IgD-negative memory B cell (primary cell): ENCODE results near the gene ZFYVE16. TPM values are rescaled to one million over a fixed set of nuclear protein-coding genes. Genes with fewer than 3 reads are reported as not detected.
"Not testable (repeated sequence)": the region's sequence is repeated elsewhere in the genome, so short reads cannot be mapped to it uniquely, and the experiment has no call there.

Source experiments
- H3K27ac Mint-ChIP-seq, 3 donors: one replicate each; pipeline ENCODE4 v1.8.0; 2020 to 2022; ENCODE audit warnings: mild to moderate bottlenecking in 3 of 3, mixed read lengths in 3 of 3, moderate library complexity in 1 of 3
- H3K27me3 Mint-ChIP-seq: one replicate; pipeline ENCODE4 v1.8.0; 2021; ENCODE audit warnings: mixed read lengths
- H3K36me3 Mint-ChIP-seq: one replicate; pipeline ENCODE4 v1.8.0; 2020; ENCODE audit warnings: mild to moderate bottlenecking, mixed read lengths
- H3K4me1 Mint-ChIP-seq, 3 donors: one replicate each; pipeline ENCODE4 v1.8.0; 2020 to 2022; ENCODE audit warnings: mixed read lengths in 3 of 3, mild to moderate bottlenecking in 1 of 3
- H3K4me3 Mint-ChIP-seq, 4 donors: one replicate each; pipeline ENCODE4 v1.8.0; 2020 to 2022; ENCODE audit warnings: mild to moderate bottlenecking in 4 of 4, mixed read lengths in 4 of 4, moderate library complexity in 3 of 4
- H3K9me3 Mint-ChIP-seq, 3 donors: one replicate each; pipeline ENCODE4 v1.8.0; 2020 to 2021; ENCODE audit warnings: mixed read lengths in 3 of 3, mild to moderate bottlenecking in 1 of 3
- polyA plus RNA-seq: library from polyadenylated mRNA; unstranded; fragments of 300-500 nt; fragmentation: Illumina TruSeq; gene quantifications from one replicate; pipeline ENCODE4 v1.2.3, GENCODE V29; 2021

ZFYVE16 gene
- polyA plus RNA-seq, 1 donor from 2014 or later, result 7.7 TPM

DNA sequence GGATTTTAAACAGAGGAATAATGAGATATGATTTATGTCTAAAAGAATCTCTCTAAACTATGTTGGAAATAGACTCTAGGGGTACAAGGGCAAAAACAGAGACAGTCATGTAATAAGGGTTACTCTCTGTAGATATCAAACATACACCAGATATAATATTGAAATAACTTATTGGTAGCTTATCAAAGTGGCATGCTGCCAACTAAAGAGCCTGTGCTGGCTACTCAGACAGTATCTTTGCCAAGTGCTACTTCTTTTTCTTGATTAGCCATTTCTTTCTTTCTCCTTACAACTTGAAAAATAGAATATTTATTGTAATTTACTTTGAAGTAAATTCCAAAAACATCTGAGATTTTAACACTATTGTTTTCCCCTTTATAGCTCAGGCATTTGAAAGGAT is 34.9 kb downstream of the ZFYVE16 start:
- Mint-ChIP-seq H3K9me3 (no peaks in the 10 kb centered on the region), H3K36me3 (peaks cover 21% of the 10 kb centered on the region), H3K27ac (no peak overlapping the region), H3K27me3 (no peaks in the 10 kb centered on the region), H3K4me1 (peaks cover 0 to 3% (median 2%) of the 10 kb centered on the region in 3 donors), H3K4me3 (no peak overlapping the region)

DNA sequence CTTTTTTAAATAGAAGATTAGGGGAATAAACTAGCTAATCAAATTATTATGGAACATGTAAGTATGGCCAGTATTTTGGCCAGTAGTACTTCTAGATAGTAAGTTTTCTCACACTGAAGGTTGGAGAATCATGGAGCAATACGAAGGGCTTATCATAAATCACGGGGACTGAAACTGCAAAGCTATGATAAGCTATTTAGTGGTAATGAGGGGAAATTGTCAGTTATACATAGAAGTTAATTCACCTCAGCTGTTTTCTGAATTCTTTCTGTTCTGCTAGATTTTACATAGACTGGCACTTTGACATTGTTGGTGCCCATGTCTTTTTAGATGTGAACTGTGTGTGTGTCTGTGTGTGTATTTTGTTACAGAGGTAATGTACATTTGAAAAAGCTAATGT is 45.5 kb downstream of the ZFYVE16 start:
- Mint-ChIP-seq H3K4me3 (no peak overlapping the region), H3K27ac (no peak overlapping the region), H3K27me3 (no peaks in the 10 kb centered on the region), H3K4me1 (no peaks in the 10 kb centered on the region), H3K9me3 (peaks cover 0 to 2% (median 1%) of the 10 kb centered on the region in 3 donors), H3K36me3 (peaks cover 27% of the 10 kb centered on the region)

DNA sequence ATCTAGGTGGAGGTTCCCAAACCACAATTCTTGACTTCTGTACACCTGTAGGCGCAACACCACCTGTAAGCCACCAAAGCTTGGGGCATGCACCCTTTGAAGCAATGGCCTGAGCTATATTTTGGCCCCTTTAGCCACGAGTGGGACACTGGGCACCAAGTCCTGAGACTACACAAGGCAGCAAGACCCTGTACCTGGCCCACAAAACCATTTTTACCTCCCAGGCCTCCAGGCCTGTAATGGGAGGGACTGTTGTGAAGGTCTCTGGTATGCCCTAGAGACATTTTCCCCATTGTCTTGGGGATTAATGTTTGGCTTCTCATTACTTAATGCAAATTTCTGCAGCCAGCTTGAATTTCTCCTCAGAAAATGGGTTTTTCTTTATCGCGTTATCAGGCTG is 55.4 kb downstream of the ZFYVE16 start:
- peaks cover 12 to 22% (median 18%) of the 10 kb centered on the region in 3 donors for H3K9me3 Mint-ChIP-seq
- no peaks in the 10 kb centered on the region for H3K27me3 Mint-ChIP-seq
- peaks cover 46% of the 10 kb centered on the region for H3K36me3 Mint-ChIP-seq
- no peak overlapping the region for H3K27ac Mint-ChIP-seq
- no peak overlapping the region for H3K4me3 Mint-ChIP-seq
- no peaks in the 10 kb centered on the region for H3K4me1 Mint-ChIP-seq

DNA sequence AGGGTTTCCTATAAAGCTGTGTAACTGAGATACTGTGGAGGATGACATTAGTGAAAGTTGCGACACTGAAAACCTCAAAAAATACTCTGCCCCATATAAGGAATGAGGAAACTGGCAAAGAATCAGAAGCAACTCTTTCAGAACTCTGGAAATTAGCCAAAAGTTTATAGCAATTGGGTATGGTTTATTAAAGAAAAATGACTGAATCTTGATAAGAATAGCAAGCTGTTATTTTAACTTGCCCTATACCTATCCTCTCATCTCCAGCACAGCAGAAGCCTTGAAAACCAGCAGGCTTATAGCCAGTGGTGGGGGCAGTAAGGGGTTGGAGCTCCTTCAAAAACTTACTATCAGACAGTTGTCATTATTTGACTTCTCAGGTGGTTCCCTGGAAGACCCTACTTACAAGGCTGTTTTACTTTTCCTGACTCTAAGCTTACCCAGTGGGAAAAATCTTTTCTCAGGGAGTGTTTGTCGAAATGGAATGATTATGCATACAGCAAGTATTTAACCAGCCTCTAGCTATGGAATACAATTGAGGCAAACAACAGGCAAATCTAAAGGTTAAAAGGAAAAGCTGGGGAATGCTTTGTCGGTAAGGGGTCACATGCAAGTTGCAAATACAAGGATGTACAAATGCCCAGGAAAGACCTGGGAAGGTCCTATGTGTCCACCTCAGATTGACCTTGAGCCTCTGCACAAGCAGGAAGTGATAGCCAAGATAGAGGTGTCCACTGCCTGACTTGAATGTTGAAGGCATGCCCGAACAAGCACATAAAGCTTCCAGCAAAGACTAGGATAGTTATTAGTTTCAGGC is 59.0 kb downstream of the ZFYVE16 start:
- H3K4me1 Mint-ChIP-seq, result peaks cover 0 to under 1% (median 0%) of the 10 kb centered on the region in 3 donors
- H3K27ac Mint-ChIP-seq, result no peak overlapping the region
- peaks cover 47% of the 10 kb centered on the region for H3K36me3 Mint-ChIP-seq
- H3K4me3 Mint-ChIP-seq, result no peak overlapping the region
- no peaks in the 10 kb centered on the region for H3K27me3 Mint-ChIP-seq
- peaks cover 17 to 31% (median 21%) of the 10 kb centered on the region in 3 donors for H3K9me3 Mint-ChIP-seq

DNA sequence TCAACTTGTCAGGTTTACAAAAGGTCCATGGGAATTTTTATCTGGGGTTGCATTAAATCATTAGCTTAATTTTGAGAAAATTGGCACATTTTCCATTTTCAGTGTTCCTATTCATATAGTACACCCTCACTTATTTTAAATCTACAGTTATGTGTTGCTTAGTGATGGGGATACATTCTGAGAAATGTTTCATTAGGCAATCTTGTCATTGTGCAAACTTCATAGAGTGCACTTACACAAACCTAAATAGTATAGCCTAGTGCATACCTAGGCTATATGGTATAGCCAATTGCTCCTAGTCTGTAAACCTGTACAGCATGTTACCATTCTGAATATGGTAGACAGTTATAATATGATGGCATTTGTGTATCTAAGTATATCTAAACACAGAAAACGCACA is 60.3 kb downstream of the ZFYVE16 start:
- Mint-ChIP-seq H3K4me1 (peaks cover 0 to 2% (median 0%) of the 10 kb centered on the region in 3 donors), H3K27me3 (no peaks in the 10 kb centered on the region), H3K4me3 (no peak overlapping the region), H3K27ac (no peak overlapping the region), H3K9me3 (peaks cover 13 to 21% (median 17%) of the 10 kb centered on the region in 3 donors), H3K36me3 (peaks cover 41% of the 10 kb centered on the region)

DNA sequence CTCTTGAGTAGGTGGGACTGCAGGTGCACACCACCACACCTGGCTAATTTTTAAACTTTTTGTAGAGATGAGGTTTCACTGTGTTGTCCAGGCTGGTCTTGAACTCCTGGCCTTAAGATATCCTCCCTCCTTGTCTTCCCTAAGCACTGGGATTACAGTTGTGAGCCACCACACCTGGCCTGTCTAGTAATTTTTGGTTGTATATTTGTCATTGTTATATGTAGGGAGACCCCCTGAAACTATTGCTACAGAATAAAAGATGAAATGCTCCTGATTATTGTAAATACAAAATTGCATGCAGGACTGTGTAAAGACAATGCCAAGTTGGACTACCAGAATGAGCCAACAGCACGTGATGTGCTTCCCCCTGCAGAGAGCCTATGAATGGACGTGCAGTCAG is 62.8 kb downstream of the ZFYVE16 start:
- peaks cover 43% of the 10 kb centered on the region for H3K36me3 Mint-ChIP-seq
- not testable (repeated sequence) for H3K4me3 Mint-ChIP-seq, H3K27ac Mint-ChIP-seq, H3K27me3 Mint-ChIP-seq, H3K9me3 Mint-ChIP-seq, H3K4me1 Mint-ChIP-seq

DNA sequence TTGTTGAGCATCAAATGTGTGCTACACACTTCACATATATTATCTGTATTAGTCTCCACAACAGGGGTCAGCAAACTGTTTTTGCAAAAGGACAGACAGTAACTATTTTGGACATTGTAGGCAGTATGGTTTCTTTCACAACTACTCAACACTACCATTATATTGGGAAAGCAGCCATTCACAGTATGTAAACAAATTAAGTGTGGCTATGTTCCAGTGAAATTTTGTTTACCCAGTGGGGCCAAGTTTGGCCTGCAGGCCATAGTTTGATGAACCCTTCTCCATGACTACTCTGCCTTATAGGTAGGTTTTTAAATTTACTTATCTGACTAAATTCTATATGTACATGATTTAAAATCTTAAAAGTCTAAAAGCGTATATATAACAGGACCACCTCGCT is 67.1 kb downstream of the ZFYVE16 start:
- peaks cover 4 to 7% (median 4%) of the 10 kb centered on the region in 3 donors for H3K9me3 Mint-ChIP-seq
- peaks cover 30% of the 10 kb centered on the region for H3K36me3 Mint-ChIP-seq
- no peak overlapping the region for H3K4me3 Mint-ChIP-seq
- peaks cover 0 to 2% (median 0%) of the 10 kb centered on the region in 3 donors for H3K4me1 Mint-ChIP-seq
- no peaks in the 10 kb centered on the region for H3K27me3 Mint-ChIP-seq
- H3K27ac Mint-ChIP-seq, result no peak overlapping the region

DNA sequence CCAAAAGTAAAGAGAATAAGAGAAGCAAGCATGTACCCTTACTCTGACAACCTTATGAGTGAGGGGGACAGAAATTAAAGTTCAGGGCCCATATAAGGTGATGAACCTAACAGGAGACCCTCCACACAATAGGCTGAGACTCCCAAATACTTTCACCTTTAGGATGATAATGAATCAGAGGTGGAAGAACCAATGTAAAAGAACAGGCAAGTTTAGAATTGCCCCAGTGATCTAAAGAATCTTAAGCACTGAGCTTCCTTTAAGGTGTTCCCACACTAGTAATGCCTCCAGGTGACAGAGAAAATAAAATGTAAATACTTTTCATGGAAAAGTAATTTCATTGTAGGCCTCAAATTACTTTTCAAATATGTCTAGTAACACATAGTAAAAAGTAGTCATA is 71.8 kb downstream of the ZFYVE16 start:
- Mint-ChIP-seq H3K4me1 (peaks cover 0 to 1% (median 0%) of the 10 kb centered on the region in 3 donors), H3K4me3 (no peak overlapping the region), H3K27ac (no peak overlapping the region), H3K36me3 (peaks cover 23% of the 10 kb centered on the region), H3K27me3 (no peaks in the 10 kb centered on the region), H3K9me3 (peaks cover 0 to 20% (median 19%) of the 10 kb centered on the region in 3 donors)

DNA sequence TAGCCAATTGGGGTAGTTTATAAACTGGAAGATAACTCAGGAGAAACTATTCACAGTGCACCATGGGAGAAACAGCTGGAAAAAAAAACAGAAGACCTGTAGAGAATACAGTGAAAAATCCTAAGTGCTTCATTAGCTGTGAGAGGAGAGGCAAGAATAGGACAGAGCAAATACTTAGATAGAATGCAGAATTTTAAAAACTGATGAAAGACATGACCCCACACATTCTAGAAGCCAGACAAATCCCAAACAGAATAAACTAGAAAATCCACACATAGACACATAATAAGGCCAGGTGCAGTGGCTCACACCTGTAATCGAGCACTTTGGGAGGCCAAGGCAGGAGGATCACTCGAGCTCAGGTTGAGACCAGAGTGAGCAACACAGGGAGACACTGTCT is 72.5 kb downstream of the ZFYVE16 start:
- peaks cover 3% of the 10 kb centered on the region for H3K27me3 Mint-ChIP-seq
- H3K4me1 Mint-ChIP-seq, result peaks cover 0 to 1% (median 0%) of the 10 kb centered on the region in 3 donors
- H3K4me3 Mint-ChIP-seq, result no peak overlapping the region
- peak overlapping the region in 1 of 3 donors; percentile 58 for H3K27ac Mint-ChIP-seq
- H3K9me3 Mint-ChIP-seq, result peaks cover 0 to 20% (median 19%) of the 10 kb centered on the region in 3 donors
- H3K36me3 Mint-ChIP-seq, result peaks cover 20% of the 10 kb centered on the region

DNA sequence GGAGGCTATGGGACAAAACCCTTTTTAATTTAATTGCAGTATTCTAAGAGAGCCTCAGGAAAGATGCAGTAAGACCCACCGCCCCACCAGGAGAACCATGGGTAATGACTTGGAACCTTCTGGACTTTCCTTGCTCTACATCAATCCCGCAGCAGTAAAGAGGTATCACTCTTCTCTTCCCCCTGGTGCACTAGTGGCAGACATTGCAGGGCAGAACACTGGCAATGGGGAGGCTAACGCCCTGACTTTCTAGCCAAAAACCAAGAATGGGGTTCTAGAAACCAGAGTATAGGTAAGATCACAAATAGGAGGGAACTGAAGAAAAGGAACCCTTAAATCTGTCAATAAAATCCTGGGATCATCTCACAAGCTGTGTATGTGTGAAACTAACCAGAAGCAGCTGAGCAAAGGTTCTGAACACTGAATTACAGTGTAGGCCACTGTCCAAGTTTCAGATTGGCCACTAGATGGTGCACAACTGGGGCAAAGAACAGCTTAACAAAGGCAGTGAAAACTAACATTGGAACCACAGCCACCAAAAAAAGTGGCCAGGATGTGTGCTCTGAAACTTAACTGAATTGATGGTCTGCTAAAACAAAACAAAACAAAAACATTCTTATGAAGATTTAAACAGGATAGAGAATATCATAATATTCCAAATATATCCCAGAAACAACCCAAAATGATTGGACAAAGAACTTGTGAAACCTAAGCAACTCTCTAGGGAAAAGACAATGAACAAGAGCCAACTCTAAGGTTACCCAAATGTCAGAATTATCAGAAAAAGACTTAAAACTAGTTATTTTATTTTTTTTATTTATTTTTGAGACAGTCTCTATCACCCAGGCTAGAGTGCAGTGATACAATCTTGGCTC is 73.4 kb downstream of the ZFYVE16 start:
- Mint-ChIP-seq H3K27ac (no peak overlapping the region), H3K27me3 (peaks cover 5% of the 10 kb centered on the region), H3K4me1 (peaks cover 0 to 1% (median 0%) of the 10 kb centered on the region in 3 donors), H3K9me3 (peaks cover 0 to 20% (median 19%) of the 10 kb centered on the region in 3 donors), H3K4me3 (peak overlapping the region in 2 of 4 donors; percentile 21 to 61), H3K36me3 (peaks cover 17% of the 10 kb centered on the region)

DNA sequence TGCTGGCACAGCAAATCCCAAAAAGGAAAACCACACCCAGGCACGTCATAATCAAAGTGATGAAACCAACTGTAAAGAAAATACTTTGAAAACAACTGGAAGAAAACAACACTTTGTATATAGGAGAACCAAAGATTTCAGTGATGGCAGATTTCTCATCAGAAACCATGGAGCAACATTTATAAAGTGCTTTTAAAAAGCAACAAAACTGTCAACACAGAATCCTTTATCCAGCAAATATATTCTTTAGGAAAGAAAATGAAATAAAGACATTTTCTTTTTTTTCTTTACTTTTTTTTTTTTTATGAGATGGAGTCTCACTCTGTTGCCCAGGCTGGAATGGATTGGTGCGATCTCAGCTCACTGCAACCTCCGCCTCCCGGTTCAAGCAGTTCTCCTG is 74.7 kb downstream of the ZFYVE16 start:
- H3K4me3 Mint-ChIP-seq, result no peak overlapping the region
- peaks cover 3 to 8% (median 4%) of the 10 kb centered on the region in 3 donors for H3K4me1 Mint-ChIP-seq
- no peak overlapping the region for H3K27ac Mint-ChIP-seq
- peaks cover 11% of the 10 kb centered on the region for H3K36me3 Mint-ChIP-seq
- peaks cover 0 to 20% (median 19%) of the 10 kb centered on the region in 3 donors for H3K9me3 Mint-ChIP-seq
- H3K27me3 Mint-ChIP-seq, result peaks cover 13% of the 10 kb centered on the region

DNA sequence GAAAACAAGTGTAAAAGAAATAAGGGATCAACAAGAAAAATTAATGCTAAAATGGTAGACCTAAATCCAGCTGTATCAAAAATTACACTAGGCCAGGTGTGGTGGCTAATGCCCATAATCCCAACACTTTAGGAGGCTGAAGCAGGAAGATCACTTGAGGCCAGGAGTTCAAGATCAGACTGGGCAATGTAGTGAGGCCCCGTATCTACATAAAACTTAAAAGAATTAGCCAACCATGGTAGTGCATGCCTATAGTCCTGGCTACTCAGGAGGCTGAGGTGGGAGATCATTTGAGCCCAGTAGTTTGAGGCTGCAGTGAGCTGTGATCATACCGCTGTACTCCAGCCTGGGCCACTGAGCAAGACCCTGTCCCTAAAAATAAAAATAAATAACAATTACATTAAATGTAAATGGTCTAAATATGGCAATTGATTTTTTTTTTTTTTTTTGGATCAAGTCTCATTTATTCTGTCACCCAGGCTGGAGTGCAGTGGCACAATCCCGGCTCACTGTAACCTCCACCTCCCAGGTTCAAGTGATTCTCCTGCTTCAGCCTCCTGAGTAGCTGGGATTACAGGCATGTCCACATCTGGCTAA is 75.9 kb downstream of the ZFYVE16 start:
- Mint-ChIP-seq H3K4me3 (no peak overlapping the region), H3K4me1 (peaks cover 3 to 13% (median 7%) of the 10 kb centered on the region in 3 donors), H3K9me3 (peaks cover 0 to 20% (median 19%) of the 10 kb centered on the region in 3 donors), H3K27ac (no peak overlapping the region), H3K27me3 (peaks cover 18% of the 10 kb centered on the region), H3K36me3 (peaks cover 11% of the 10 kb centered on the region)

DNA sequence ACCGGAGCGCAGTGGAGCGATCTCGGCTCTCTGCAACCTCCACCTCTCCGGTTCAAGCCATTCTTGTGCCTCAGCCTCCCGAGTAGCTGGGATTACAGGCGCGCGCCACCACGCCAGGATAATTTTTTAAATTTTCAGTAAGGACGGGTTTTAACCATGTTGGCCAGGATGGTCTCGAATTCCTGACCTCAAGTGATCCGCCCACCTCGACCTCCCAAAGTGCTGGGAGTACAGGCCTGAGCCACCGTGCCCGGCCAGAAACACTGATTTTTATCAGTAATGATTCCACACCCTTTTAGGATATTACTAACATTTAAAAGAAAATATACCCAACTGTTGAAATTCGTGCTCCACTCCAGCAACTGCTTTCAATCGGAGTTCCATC is 79.6 kb downstream of the ZFYVE16 start:
- Mint-ChIP-seq H3K36me3 (peaks cover 1% of the 10 kb centered on the region), H3K9me3 (peaks cover 0 to 11% (median 7%) of the 10 kb centered on the region in 3 donors), H3K4me3 (peak overlapping the region; percentile 73 to 92 (median 86)), H3K27me3 (peaks cover 20% of the 10 kb centered on the region), H3K4me1 (peaks cover 6 to 15% (median 7%) of the 10 kb centered on the region in 3 donors), H3K27ac (no peak overlapping the region)

DNA sequence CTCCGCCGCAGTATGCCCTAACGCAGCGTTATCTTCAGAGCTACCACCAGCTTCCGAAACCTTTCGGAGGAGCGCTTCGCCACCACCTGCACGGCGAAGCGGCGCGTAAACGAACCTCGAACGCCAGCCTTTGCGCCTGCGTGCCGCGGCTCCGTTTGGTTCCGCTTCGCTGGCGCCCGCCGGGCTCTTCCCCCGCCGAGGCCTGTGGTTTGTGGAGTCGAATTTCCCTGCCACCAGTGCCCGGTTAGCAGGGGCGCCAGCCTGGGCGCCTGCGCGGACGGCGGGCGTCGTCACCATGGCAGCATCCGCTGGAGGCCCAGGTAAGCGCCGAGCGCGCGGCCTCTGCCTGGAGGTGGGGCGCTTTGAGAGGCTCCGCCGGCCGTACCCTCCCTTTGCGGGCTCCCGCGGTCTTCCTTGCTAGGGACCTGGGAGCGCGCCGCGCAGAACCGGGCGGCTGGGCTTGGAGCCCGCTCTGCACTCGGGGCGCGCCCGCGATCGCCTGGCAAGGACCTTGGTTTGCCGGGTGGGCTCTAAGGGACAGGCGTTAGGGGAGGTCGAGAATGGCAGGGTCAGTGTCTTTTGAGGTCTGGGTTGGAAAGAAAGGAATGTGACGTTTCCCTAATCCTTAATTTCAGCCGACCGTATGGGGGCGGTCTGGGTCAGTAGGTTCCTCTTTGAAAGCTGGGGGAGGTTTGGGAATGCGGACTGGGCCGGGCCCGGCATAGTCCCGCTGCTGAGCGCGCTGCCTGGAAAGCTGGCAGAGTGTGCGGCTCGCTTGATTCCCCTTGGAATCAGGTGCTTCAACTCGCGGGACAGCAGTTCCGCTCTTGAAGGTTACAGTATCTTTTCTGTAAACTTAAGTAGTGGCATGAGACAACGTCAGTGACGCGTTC is 80.2 kb downstream of the ZFYVE16 start, which contains the start of gene FAM151B:
Gene FAM151B (plus strand): TSS at position 272 of the 893 bp plus-strand sequence. CDS start 24 bp downstream, at position 296.
- peaks cover 6 to 15% (median 7%) of the 10 kb centered on the region in 3 donors for H3K4me1 Mint-ChIP-seq
- H3K36me3 Mint-ChIP-seq, result peaks cover under 1% of the 10 kb centered on the region
- peaks cover 0 to 7% (median 4%) of the 10 kb centered on the region in 3 donors for H3K9me3 Mint-ChIP-seq
- H3K27ac Mint-ChIP-seq, result peak within 1 kb of the TSS in 1 of 3 donors; percentile 62
- peaks cover 20% of the 10 kb centered on the region for H3K27me3 Mint-ChIP-seq
- H3K4me3 Mint-ChIP-seq, result peak within 1 kb of the TSS; percentile 73 to 92 (median 86)
